GM12872 (cell line): ENCODE results near the gene PPY.

ENCODE experiments used
- TF ChIP-seq, protein P1 (sequence below): IDR thresholded peaks from 3 replicates; pipeline ENCODE4 v1.5.1; 2011; ENCODE audit warnings: low read depth, mild to moderate bottlenecking, low read length, moderate library complexity; ENCODE audit not compliant: insufficient read depth

The PPY gene

DNA sequence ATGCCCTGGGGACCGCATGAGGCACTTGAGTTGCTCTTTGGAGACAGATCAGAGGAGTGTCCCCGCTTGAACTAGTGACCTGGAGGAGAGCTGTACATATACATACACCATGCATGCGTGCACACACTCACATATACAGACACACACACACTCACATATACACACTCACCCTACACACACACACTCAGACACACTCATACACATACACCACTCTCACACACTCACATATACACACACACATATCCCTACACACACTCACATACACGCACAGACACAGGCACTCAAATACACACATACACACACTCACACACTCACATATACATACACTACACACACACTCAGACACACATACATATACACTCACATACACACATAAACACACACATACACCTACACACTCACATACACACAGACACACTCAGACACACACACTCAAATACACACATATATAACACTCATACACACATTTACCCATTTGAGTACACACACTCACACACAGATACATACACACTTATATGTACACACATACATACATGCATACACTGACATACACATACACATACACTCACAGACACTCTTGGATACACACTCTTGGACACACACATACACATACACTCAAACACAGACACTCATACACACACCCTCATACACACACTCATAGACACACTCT lies 29.5 kb downstream of the PPY start:
- TF ChIP-seq, protein P1, sequence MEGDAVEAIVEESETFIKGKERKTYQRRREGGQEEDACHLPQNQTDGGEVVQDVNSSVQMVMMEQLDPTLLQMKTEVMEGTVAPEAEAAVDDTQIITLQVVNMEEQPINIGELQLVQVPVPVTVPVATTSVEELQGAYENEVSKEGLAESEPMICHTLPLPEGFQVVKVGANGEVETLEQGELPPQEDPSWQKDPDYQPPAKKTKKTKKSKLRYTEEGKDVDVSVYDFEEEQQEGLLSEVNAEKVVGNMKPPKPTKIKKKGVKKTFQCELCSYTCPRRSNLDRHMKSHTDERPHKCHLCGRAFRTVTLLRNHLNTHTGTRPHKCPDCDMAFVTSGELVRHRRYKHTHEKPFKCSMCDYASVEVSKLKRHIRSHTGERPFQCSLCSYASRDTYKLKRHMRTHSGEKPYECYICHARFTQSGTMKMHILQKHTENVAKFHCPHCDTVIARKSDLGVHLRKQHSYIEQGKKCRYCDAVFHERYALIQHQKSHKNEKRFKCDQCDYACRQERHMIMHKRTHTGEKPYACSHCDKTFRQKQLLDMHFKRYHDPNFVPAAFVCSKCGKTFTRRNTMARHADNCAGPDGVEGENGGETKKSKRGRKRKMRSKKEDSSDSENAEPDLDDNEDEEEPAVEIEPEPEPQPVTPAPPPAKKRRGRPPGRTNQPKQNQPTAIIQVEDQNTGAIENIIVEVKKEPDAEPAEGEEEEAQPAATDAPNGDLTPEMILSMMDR = no peak

DNA sequence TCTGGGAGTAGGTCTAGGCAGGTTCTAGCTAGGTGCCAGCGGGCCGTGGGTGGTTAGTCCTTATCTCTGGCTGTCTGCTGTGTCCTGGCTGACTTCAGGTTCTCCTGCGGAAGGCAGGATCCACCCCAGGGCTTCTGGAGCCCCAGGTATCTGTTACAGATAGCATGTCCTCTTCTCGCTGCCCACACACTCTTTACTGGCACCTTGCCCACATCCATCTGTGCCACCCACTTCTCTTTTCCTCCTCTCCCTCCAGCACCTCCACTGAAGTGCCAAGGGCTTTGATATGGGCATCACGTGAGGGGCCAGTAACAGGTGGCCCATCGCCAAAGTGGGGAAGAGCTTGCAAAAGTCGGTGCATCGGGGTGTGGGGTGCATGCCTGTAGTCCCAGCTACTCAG lies 30.4 kb downstream of the PPY start:
- TF ChIP-seq, protein P1 = no peak

DNA sequence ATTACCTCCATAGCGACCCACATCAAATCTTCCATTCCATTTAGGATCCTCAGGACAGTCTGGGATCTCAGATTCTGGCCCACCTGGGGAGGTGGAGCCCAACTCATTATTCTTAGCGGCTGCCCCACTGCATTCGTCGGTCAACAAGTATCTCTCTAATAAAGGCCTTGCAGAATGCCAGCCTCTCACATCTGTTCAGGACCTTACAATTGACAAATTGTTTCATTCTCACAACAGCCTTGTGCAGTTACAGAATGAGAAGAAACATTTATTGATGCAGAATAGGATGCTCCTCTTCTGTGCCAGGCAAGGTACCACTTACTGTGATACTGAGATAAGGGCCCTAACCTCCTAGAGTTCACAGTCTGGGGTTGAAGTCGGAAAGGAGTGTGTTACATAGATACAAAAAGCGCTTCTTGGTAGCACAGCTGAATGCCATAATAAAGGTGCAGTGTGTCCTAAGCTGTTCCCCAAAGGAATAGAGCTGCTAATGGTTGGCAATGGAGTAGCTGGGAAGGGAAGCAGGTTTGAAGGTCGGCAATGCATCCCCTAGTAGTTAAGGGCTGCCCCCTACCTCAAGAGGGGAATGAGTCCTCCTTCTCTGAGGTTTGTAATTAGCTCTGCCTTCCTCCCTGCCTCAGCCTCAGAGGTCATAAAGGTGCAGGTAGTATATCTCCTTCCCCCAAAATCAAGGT lies 32.6 kb downstream of the PPY start:
- TF ChIP-seq, protein P1 = no peak

DNA sequence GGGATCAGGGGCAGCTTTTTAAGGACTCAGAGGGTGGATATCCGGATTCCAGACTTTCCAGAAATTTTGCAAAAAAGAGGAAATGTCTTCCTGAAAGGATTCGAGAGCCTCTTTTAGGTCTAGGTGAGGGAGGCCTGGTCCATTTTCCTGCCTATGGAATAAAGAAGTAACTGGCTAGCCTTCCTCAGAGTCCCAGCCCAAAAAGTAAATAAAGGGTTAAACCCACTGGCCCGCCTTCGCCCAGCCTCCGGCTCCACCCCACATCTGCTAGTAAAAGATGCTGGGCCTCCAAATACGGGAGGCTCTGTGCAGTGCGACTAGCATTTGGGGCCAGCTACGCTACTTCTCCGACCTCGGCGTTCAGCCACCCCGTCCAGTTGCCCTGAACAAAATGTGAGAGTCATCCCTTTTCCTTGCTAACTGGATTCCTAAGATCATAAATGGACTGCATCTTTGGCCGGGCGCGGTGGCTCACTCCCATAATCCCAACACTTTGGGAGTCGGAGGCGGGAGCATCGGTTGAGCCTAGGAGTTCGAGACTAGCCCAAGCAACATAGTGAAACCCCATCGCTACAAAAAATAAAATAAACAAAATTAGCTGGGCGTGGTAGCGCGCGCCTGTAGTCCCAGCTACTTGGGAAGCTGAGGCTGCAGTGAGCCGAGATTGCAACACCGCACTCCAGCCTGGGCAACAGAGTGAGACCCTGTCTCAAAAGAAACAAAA lies 34.1 kb downstream of the PPY start:
- TF ChIP-seq, protein P1 = no peak

DNA sequence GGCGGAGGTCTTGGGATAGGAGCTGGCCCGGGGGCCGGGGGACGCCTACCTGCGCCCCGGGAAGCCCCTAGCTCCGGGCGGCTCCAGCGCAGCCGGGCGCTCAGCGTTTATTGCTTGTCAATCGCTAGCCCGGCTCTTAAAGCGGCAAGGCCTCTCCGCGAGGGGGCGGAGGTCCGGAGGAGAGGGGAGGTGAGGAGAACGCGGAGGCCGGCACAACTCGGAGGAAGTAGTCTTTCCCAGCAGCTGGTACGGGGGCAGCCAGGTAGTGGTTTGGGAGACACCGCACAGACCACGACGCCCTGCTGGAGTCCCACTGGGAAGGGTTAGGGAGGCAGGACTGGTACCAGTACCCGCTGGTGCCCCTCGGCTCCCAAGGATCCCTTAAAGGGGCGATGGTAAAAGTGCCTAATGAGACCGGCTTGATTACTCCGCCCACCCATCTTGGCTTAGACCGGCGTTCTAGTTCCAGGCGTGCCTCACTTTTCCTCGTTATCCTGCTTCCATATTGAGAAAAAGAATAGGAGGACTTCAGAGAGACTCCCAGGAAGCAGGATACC lies 34.8 kb downstream of the PPY start, which contains the start of gene MPP2:
MPP2 (minus strand) TSS at position 112 of the 557 bp plus-strand sequence. CDS start 3,076 bp downstream, outside the sequence.
- TF ChIP-seq, protein P1 = peak; percentile 30; the same call in 1 of the 3 replicates

DNA sequence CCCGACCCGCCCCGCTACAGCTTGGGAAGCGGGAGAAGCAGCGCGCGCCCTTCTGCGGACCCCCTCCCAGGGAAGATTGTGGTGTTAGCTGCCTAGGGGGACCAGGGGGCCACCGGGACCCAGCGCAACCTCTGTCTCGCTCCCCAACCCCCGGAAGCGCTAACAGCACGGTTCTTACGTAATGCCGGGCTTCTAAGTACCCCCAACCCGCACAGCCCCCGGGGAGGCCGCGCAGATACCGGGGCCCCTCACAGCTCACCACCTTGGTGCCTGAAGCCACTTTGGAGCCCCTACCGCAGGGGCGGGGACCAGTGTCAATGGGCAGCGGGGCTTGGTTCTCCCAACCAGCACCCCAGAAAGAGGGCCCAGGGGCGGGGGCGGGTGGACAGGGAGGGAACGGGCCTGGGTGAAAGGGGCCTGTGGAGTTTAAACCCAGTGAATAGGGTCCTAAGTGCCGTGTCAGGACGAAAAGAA lies 35.3 kb downstream of the PPY start:
- TF ChIP-seq, protein P1 = no peak
